GM12891 (cell line): ENCODE measurements around the gene ANXA6.

Experiments
- PAX5 ChIP-seq: IDR thresholded peaks from 2 replicates; pipeline ENCODE4 v1.6.1; 2011; ENCODE audit warnings: low read length, moderate library complexity, mild to moderate bottlenecking; ENCODE audit not compliant: insufficient read depth, severe bottlenecking
- POLR2A ChIP-seq: IDR thresholded peaks from 2 replicates; pipeline ENCODE4 v1.6.1; 2011; ENCODE audit warnings: low read depth, low read length, control low read depth
- POLR2AphosphoS5 ChIP-seq: IDR thresholded peaks from 2 replicates; pipeline ENCODE4 v1.6.1; 2011; ENCODE audit warnings: low read depth, low read length, control low read depth
- POU2F2 ChIP-seq: IDR thresholded peaks from 2 replicates; pipeline ENCODE4 v1.6.1; 2011; ENCODE audit warnings: low read depth, mild to moderate bottlenecking, control low read depth, low read length, moderate library complexity
- SPI1 ChIP-seq: IDR thresholded peaks from 2 replicates; pipeline ENCODE4 v1.6.1; 2011; ENCODE audit warnings: low read depth, low read length, control low read depth
- TAF1 ChIP-seq: IDR thresholded peaks from 2 replicates; pipeline ENCODE4 v1.6.1; 2011; ENCODE audit warnings: low read depth, low read length, control low read depth

DNA sequence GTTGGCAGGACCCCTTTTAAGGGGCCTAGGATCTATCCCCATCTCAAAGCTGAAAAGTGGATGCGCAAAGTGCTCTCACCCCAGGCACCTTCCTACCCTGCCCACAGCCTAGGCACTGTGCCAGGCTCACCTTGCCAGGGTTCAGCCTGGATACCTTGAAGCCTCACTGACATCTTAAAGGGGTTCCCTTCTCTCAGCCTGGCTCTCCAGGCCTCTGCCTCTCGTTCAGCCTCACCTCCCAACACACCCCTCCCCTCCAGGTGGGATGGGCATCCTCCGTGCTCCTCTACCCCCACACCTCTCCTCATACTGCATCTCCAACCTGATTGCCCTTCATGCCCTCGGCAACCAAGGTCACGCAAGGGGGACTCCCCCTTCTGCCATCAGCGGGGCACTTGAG is 102.2 kb downstream of the ANXA6 start:
- TF ChIP-seq POLR2AphosphoS5 (no peak), TAF1 (no peak), POLR2A (no peak), POU2F2 (no peak), SPI1 (no peak), PAX5 (no peak)
